ENCODE measurements around the gene PITPNC1.

PITPNC1 gene

DNA sequence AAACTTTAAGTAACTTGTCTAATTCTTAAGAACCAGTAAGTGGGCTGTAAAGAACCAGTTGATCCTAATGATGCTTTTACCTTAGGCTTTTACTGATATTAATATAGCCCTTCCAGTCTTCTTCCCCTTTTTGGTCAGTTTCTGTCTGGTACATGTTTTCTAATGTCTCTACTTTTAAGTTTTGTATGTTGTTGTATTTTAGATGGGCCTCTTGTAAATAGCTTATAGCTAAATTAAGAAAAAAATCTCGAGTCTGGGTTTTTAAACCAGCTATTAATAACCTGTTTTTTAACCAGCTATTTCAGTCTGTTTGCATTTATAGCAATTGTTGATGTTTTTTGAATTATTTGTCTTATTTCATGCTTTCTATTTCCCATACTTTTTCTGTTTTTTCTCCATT lies 79.0 kb downstream of the PITPNC1 start:
- H3K4me3 ChIP-seq (ENCODE audit: low read depth, low read length) = no peak overlapping the region
- ChIA-PET CTCF (interaction anchor here (0.6 to 2.3 kb wide), 5 partner anchors 10 to 173 kb away, joined by 3 to 10 read pairs (median 5); no protein-coding TSS in a partner anchor), POLR2A (no interaction called here)
- TF ChIP-seq, protein P1, sequence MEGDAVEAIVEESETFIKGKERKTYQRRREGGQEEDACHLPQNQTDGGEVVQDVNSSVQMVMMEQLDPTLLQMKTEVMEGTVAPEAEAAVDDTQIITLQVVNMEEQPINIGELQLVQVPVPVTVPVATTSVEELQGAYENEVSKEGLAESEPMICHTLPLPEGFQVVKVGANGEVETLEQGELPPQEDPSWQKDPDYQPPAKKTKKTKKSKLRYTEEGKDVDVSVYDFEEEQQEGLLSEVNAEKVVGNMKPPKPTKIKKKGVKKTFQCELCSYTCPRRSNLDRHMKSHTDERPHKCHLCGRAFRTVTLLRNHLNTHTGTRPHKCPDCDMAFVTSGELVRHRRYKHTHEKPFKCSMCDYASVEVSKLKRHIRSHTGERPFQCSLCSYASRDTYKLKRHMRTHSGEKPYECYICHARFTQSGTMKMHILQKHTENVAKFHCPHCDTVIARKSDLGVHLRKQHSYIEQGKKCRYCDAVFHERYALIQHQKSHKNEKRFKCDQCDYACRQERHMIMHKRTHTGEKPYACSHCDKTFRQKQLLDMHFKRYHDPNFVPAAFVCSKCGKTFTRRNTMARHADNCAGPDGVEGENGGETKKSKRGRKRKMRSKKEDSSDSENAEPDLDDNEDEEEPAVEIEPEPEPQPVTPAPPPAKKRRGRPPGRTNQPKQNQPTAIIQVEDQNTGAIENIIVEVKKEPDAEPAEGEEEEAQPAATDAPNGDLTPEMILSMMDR (IDR thresholded peaks at IDR 0.05; ENCODE audit: insufficient read depth, low read length, missing control alignments) = no peak
- no peak for DNase-seq (ENCODE audit: low read depth, low spot score)

DNA sequence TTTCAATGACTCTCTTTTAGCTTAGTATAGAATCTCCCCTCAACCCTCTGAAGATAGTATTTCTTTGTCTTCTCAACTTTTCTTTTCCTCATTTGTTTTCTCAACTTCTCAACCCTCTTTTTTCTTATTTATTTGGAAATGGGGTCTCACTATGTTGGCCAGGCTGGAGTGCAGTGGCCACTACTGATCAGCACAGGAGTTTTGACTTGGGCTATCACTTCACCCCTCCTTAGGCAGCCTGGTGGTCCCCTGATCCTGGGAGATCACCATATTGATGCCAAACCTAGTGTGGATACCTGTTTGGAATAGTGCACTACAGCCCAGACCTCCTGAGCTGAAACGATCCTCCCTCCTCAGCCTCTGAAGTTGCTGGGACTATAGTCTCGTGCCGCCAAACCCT lies 79.8 kb downstream of the PITPNC1 start:
- TF ChIP-seq, protein P1 (IDR thresholded peaks at IDR 0.05; ENCODE audit: insufficient read depth, low read length, missing control alignments) = no peak
- H3K4me3 ChIP-seq (ENCODE audit: low read depth, low read length) = no peak overlapping the region
- POLR2A ChIA-PET = no interaction called here
- DNase-seq (ENCODE audit: low read depth, low spot score) = no peak
- CTCF ChIA-PET = interaction anchor here (1.0 to 2.3 kb wide), 5 partner anchors 12 to 172 kb away, joined by 3 to 10 read pairs (median 5); no protein-coding TSS in a partner anchor

DNA sequence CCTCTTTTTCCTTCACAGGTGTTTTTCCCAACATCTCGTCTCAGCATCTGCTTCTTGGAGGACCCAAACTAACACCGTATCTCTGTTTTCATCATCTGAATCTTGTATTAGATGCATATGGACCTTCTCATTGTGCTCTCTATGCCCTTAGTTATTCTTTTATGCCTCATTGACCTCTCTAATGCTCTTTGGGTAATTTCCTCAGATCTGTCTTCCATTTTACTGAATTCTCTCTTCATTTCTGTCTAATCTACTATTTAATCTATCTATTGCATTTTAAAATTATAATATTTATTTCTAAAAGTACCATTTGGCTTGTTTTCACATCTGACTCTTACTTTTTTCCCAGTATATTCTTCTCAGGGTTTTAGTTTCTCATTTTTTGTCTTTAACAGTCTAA lies 81.1 kb downstream of the PITPNC1 start:
- TF ChIP-seq, protein P1 (IDR thresholded peaks at IDR 0.05; ENCODE audit: insufficient read depth, low read length, missing control alignments) = no peak
- no peak for DNase-seq (ENCODE audit: low read depth, low spot score)
- POLR2A ChIA-PET = no interaction called here
- no peak overlapping the region for H3K4me3 ChIP-seq (ENCODE audit: low read depth, low read length)
- CTCF ChIA-PET = no interaction called here

DNA sequence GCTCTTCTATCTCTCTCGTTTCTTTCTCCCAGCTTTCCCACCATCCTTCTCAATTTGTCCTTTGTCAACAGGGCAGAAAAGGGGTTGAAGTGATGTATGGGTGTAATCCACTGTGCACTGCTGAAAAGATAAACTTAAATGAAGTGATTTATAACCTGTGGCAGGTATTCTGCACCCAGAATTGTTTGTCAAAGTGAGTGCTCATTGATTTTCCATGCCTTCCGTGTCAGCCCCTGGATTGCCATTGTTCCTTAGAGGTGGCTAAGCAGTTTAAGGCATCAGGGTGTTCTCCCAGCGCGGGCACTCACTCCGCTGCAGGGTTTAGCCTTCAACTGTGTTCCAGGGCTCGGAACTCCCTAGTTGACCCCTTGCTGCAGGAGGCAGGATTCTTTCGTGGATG lies 82.9 kb downstream of the PITPNC1 start:
- POLR2A ChIA-PET = no interaction called here
- CTCF ChIA-PET = interaction anchor here (1.1 kb wide), 1 partner anchor 16 kb away, joined by 3 read pairs; no protein-coding TSS in a partner anchor
- TF ChIP-seq, protein P1 (IDR thresholded peaks at IDR 0.05; ENCODE audit: insufficient read depth, low read length, missing control alignments) = no peak
- no peak overlapping the region for H3K4me3 ChIP-seq (ENCODE audit: low read depth, low read length)
- no peak for DNase-seq (ENCODE audit: low read depth, low spot score)

DNA sequence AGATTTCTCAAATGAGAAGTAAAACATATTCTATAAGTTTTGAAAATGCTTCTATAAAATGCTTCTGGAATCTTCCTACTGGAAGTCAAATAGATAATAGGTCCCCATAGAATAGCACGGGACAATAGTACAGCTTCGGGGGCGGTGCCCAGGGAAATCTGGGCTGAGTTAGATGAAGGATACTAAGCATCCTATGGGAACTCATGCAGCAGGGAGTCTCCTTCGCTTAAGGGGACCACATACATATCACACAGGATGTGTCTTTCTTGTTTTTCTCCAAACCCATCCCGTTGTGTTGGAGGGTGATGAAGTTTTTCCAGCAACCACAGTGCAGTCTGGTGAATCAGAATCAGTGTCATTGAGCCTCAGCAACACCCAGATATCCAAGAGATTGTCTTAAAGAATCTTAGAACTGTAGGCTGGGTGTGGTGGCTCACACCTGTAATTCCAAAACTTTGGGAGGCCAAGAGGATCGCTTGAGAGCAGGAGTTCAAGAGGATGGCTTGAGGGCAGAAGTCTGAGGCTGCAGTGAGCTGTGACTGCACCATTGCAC lies 84.2 kb downstream of the PITPNC1 start:
- H3K4me3 ChIP-seq (ENCODE audit: low read depth, low read length) = no peak overlapping the region
- no peak for DNase-seq (ENCODE audit: low read depth, low spot score)
- TF ChIP-seq, protein P1 (IDR thresholded peaks at IDR 0.05; ENCODE audit: insufficient read depth, low read length, missing control alignments) = no peak
- ChIA-PET CTCF (interaction anchor here (1.5 to 2.6 kb wide), 2 partner anchors 9 to 14 kb away, joined by 4 to 15 read pairs; no protein-coding TSS in a partner anchor), POLR2A (no interaction called here)

DNA sequence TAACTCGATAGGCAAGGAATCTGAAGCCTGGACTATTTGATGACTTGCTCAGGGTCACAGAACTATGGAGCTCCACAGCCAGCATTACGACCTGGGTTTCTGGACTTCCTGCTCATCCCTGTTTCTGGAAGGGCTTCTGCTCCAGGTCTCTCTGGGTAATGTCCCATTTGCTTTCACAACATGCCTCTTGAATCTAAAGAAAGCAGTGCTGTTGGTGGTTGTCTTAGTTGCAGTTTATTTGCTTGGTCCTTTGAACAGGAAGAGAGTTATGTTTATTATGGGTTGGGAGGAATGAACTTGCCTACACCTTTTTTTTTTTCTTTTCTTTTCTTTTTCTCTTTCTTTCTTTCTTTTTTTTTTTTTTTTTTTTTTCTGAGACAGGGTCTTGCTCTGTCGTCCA lies 84.8 kb downstream of the PITPNC1 start:
- ChIA-PET CTCF (interaction anchor here (0.9 to 2.6 kb wide), 3 partner anchors 8 to 14 kb away, joined by 3 to 15 read pairs (median 4); no protein-coding TSS in a partner anchor), POLR2A (no interaction called here)
- no peak overlapping the region for H3K4me3 ChIP-seq (ENCODE audit: low read depth, low read length)
- DNase-seq (ENCODE audit: low read depth, low spot score) = no peak
- TF ChIP-seq, protein P1 (IDR thresholded peaks at IDR 0.05; ENCODE audit: insufficient read depth, low read length, missing control alignments) = no peak
